GM19468 (cell line): Measurements from ENCODE around the gene ACOXL.

ENCODE experiments used
- ATAC-seq: cut with Tn5 transposase; IDR thresholded peaks from one replicate; pipeline ENCODE4 v1.9.1; 2021; ENCODE audit warnings: mild to moderate bottlenecking, moderate library complexity, moderate number of reproducible peaks; ENCODE audit not compliant: unreplicated experiment; ENCODE audit errors: extremely low read depth

The ACOXL gene

DNA sequence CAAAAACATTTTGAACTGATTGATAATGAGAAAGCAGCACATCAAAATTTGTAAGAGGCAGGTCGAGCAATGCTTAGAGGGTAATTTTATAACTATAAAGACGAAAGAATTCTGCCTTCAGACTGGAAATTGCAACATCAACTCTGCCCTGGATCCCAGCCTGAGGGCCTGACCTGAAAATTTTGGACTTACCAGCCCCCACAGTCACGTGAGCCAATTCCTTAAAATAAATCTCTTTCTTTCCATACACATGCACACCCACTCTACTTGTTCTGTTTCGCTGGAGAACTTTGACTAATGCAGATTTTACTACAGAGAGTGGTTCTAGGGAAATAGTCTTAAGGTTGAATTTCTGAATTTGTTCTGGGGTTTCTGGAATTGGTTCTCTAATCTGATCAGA lies 14.6 kb upstream of the ACOXL start:
- no peak for ATAC-seq

- no peak for ATAC-seq
Measured at GRCh38 chr2:110718382-110718781, 14.0 kb upstream of the ACOXL start.

GRCh38 chr2:110718990-110719389 lies 13.4 kb upstream of the ACOXL start:
- ATAC-seq: no peak

DNA sequence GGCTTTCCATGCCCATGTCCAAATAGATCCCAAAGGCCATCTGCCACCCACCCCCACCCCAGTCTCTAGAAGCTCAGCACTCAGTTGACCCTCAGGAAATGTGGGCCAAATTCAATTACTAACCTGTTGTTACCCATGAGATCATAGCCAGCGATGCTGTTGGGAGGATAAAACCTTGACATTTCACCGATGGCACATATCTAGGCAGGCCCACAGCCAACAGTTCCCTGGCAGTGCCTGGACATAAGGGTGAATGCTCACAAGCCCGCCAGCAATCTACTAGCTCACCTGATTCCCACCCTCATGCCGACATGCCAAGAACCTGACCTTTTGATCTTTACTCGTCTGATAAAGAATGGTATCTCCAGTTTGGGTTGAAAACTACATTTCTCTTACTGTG lies 11.8 kb upstream of the ACOXL start:
- no peak for ATAC-seq

DNA sequence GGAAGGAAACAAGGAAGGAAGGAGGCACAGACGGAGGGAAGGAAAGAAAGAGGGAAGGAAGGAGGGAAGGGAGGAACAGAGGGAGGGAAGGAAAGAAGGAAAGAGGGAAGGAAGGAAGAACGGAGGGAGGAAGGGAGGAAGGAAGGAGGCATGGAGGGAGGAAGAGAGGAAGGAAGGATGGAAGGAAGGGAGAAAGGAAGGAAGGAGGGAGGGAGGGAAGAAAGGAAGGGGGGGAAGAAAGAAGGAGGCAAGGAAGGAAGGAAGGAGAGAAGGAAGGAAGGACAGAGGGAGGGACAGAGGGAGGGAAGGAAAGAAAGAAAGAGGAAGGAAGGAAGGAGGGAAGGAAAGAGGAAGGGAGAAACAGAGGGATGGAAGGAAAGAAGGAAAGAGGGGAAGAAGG lies 7.6 kb upstream of the ACOXL start:
- no peak for ATAC-seq

GRCh38 chr2:110725370-110725769 lies 7.0 kb upstream of the ACOXL start:
- ATAC-seq: no peak

- no peak for ATAC-seq
Measured at GRCh38 chr2:110725859-110726258, 6.5 kb upstream of the ACOXL start.

DNA sequence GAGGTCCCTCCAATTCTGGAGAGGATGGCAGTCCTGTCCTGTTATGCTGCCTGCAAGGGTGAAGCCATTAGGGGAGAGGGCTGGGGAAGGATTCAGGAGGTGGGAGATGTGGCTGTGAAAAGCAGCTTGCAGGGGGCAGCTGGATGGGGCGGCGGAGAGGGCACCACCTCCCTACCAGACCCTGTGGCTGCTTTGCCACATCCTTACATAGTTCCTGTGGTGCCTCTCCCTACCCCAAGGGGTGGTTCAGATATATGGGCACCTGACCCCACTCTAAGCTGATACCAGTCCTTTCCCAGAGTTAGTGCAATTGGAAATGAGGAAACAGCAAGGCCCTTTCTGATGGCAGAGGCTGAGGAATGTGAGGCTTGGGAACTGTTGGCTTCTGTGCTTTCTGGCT lies 6.1 kb upstream of the ACOXL start:
- no peak for ATAC-seq

GRCh38 chr2:110727923-110728322 lies 4.5 kb upstream of the ACOXL start:
- no peak for ATAC-seq

- no peak for ATAC-seq
Measured at GRCh38 chr2:110729106-110729505, 3.3 kb upstream of the ACOXL start.

GRCh38 chr2:110731064-110731463 lies 1.3 kb upstream of the ACOXL start:
- ATAC-seq: no peak

DNA sequence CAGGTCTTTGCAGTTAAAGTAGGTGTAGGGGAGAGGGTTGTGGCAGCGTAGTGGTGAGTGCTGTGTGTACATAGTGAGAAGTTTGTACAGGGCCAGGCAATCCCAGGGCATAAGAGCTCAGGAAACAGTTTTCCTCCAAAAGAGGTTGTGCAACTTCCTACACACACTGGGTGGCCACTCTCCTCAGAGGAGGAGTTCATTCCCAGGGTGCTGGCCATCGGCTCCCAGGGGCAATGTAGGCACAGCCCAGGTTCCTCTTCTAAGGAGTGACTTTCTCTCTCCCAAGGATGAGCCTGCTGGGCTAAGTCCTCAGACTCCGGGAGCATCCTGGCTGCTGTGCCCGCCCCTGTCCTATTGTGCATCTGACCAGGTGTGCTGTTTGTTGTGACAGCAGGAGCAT lies 3.0 kb downstream of the ACOXL start:
- ATAC-seq: no peak

DNA sequence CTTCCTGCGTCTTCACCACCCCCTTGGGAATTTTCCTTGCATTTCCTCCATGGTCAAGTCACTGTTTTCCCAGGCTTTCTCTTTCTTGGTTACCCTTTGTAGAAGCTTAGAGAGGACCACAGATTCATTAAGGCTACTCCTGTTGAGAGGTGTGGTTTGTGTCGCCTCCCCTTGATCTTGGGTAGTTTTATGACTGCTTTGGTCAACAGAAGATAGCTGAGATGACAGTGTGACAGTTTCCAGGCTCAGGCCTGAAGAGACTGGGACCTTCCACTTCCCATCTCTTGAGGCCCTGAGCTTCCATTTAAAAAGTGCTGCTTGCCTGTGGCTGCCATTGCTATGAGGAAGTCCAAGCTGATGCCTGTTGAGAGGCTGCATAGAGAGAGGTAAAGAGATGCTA lies 5.4 kb downstream of the ACOXL start:
- ATAC-seq: no peak

DNA sequence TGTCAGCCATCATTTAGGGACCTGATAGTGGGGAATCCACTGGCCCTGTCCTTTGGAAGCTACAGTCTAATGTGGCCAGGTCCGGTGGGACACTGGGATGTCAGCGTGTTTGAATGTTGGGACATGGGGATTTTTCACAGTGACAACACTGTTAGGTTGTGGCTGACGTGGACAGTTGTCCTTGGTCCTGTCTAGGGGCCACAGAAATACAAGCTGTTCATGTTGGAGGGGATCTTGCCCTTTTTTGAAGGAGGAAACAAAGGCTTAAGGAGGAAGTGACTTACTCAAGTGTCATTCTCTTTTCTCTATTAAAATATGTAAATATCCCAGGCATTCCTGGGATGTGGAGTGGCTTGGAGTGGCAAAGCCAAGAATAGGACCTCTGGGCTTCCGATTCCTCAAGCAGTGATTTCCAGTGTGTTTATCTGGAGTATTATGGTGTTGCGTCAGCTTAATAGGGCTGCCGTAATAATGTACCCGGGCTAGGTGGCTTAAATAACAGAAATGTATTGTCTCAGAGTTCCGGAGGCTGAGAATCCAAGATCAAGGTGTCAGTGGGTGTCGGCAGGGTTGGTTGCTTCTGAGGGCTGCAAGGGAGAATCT lies 8.5 kb downstream of the ACOXL start:
- ATAC-seq: no peak

- no peak for ATAC-seq
Measured at GRCh38 chr2:110741491-110741980, 9.2 kb downstream of the ACOXL start.

DNA sequence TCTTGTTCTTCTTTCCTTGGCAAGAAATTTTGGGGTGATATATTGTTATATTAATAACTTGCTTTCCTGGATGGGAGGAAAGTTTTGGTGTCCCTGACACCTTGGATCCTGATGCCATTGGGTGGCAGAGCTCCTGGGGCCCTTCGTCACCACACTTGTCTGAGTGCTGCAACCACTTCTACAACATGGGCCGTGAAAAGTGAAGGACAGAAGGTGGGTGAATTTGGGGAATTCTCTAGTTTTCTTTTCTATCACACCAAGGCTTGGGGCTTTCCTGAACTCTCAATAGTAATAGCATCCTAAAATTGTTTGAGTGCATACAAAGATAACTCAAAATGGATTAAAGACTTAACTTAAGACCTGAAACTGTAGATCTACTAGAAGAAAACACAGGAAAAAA lies 10.0 kb downstream of the ACOXL start:
- ATAC-seq: no peak

GRCh38 chr2:110743600-110743999 lies 11.2 kb downstream of the ACOXL start:
- no peak for ATAC-seq

DNA sequence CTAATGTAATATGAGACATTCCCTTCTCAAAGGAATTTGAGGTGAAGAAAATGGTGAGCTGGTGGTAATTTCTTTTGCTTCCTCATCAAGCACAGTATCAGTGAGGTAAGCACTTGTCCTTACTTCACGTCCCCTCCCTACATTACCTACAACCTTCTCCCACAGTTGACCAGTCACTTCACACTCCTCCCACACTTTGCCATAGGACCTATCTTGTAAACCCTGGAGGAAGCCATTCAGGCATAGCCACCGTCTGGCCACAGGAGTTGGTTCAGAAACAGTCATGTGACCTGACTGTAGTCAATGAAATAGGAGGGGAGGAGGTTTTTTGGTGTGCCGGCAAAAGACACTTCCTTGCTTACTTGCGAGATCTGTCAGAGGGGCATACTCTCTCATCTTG lies 12.1 kb downstream of the ACOXL start:
- ATAC-seq: no peak

DNA sequence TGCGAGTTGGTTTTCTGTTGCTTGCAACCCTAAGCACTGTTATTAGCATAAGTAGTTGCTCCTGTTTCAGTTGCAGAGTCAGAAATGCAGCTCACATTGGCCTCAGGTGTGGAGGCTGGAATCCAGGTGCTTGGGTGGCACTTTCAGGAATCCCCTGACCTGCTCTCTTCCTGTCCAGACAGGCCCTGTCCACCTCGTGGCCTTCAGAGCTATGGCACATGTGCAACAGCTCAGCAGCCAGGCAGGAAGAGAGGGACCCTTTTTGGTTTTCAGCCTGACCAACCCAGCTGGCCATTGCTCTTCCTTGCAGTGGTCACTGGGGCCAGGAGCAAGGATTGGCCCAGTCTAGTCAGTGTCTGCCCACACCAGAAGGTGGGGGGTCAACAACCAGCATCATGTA lies 12.7 kb downstream of the ACOXL start:
- no peak for ATAC-seq

DNA sequence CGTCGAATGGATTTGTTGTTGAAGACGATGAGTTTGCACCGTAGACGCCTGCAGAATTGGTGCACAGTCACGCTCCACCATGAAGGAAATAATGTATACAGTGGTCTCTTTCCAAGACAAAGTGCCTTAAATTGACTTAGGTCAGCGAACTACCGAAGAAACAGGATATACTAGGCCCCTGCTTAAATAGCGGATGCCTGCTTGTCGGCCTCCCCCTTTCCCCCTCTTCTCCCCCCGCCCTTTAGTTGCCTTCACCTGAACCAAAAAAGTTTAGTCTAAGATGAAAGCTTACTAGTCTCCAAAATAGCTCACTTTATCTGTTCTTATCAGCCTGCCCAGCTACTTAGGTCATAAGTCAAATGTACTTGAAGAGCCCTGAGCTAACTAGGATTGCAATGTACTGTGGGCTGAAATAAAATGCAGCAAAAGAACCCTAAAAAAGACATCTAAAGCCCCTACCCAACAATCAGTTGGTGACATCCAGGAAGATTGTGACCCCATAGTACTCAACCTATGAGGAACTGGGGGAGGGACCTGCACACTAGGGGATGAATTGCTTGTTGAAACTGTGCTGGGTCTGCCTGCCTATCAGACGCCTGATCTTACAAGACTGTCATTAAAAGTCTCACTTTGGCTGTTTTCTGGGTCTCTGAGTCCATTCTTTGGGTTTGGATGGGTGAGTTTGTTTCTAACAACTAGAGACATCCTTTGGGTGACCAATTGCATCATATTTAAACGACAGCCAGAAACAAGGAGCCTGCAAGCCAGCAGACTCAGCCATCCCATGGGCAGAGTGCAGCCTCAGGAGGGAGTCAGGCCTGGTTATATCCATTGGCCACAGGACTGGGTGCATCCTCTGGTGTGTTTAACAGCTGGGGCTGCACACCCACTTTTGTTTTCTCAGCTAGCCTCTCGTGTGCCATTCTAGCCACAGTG lies 14.5 kb downstream of the ACOXL start:
- ATAC-seq: no peak
